Activated naive CD4-positive, alpha-beta T cell treated with anti-CD3 and anti-CD28 coated beads, Interleukin-2, amount 50 U/mL, for 72 hours (primary cell): ENCODE measurements around the gene RHBG. TPM values are rescaled to one million over a fixed set of nuclear protein-coding genes. Genes with fewer than 3 reads are reported as not detected.
A peak's percentile ranks its signal among the peaks of the same experiment; 100 is the strongest.

Experiments used
- ATAC-seq, 2 donors: fragments of 150-1000 bp; cut with Tn5 transposase; 2 replicates each; pipeline ENCODE4 v1.10.0; 2021; ENCODE audit warnings: mild to moderate bottlenecking in 2 of 2, moderate library complexity in 2 of 2
- DNase-seq, 2 donors: peaks; one replicate each; pipeline ENCODE4 v3.0.0; 2021 to 2022; ENCODE audit warnings: low spot score in 2 of 2
- H3K27ac Mint-ChIP-seq, 2 donors: one replicate each; pipeline ENCODE4 v1.8.0; 2022; ENCODE audit warnings: mild to moderate bottlenecking in 2 of 2, mixed read lengths in 2 of 2
- H3K36me3 Mint-ChIP-seq, 2 donors: one replicate each; pipeline ENCODE4 v1.8.0; 2022; ENCODE audit warnings: mixed read lengths in 2 of 2
- H3K9me3 Mint-ChIP-seq, 2 donors: one replicate each; pipeline ENCODE4 v1.8.0; 2022; ENCODE audit warnings: mixed read lengths in 2 of 2
- total RNA-seq, 2 donors: library from RNA; stranded (reverse); gene quantifications; one replicate each; pipeline ENCODE4 v1.2.3, GENCODE V29; 2022

The RHBG gene
- total RNA-seq, 2 donors from 2014 or later, result not detected

DNA sequence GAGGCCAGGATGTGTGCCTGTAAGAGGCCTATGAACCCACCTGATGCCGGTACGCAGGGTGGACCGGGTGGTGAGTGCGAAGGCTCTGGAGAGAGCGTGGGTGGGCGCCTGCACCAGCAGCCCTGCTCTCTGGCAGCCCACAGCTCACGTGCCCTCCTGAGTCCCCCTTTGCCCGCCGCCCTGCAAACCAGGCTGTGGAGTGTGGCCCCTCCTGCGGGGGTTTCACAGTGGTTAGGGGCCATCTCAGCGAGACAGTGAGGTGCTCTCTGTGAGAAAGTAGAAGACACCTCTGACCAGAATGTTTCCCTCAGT lies 22.3 kb downstream of the RHBG start:
- Mint-ChIP-seq H3K9me3 (no peaks in the 10 kb centered on the region), H3K27ac (no peak overlapping the region), H3K36me3 (no peaks in the 10 kb centered on the region)
- no peak for ATAC-seq
- no peak for DNase-seq

- DNase-seq (no peak), ATAC-seq (no peak)
- Mint-ChIP-seq H3K36me3 (no peaks in the 10 kb centered on the region), H3K9me3 (no peaks in the 10 kb centered on the region), H3K27ac (no peak overlapping the region)
These were observed 22.7 kb downstream of the RHBG start for GRCh38 chr1:156391701-156392100.

DNA sequence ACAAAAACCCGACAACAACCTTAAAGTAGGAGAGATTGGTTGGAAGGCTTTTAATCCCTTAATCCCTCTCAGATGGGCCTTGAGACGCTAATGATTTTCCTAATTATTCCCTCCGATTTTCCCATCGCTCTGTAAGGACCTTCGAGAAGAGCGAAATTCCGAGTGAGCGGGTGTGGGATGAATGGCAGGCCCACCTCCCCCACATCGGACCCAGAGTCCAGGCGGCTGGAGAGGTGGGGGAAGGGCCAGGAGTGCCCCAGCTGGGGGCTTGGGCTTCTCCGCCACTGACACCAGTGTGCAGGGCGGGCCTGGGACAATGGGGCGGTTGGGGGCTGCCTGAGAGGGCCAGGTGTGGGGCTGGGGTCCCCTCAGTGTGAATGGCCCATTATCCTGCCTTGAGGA lies 23.4 kb downstream of the RHBG start:
- ATAC-seq, result no peak
- H3K36me3 Mint-ChIP-seq, result no peaks in the 10 kb centered on the region
- H3K9me3 Mint-ChIP-seq, result no peaks in the 10 kb centered on the region

DNA sequence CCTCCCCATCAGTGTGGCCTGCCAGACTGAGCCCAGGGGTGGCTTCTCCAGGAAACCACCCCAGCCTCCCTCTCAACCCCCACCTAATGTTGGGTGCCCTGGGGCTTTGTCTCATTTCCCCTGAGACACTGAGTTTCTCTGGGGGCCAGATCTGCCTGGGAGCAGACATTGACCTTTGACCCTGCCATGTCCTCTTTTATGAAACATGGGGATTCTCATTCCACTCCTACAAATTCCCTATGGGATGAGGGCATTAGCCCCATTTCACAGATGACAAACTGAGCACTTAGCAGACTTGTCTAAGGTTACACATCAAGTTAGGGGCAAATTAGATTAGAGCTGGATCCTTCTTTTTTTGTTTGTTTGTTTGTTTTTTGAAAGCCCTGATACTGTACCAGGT lies 24.1 kb downstream of the RHBG start:
- no peak for DNase-seq
- ATAC-seq, result no peak
- Mint-ChIP-seq H3K36me3 (no peaks in the 10 kb centered on the region), H3K27ac (no peak overlapping the region), H3K9me3 (no peaks in the 10 kb centered on the region)

More for the DNA sequence above, 23.4 kb downstream of the RHBG start:
- DNase-seq, result no peak
- no peak overlapping the region for H3K27ac Mint-ChIP-seq

DNA sequence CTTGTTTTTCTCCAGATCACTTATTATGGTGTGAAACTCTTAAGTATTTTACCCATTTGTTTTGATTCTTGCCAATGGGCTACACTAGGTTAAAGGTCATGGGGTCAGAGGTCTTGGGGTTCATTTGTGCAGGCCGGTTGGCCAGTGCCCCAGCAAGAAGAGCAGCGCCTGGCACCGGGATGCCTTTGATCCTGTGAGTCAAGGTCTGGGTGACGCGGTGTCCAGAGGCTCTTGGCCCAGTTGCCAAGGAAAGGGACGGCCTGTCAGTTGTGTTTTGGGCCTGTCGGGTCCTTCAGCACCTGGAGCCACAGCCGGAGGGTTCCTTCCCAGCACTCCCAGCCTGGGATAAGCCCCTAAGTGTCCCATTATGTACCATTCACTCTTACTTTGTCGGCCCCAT lies 25.1 kb downstream of the RHBG start:
- no peak overlapping the region for H3K27ac Mint-ChIP-seq
- no peak for ATAC-seq
- no peaks in the 10 kb centered on the region for H3K36me3 Mint-ChIP-seq
- H3K9me3 Mint-ChIP-seq, result no peaks in the 10 kb centered on the region
- no peak for DNase-seq

DNA sequence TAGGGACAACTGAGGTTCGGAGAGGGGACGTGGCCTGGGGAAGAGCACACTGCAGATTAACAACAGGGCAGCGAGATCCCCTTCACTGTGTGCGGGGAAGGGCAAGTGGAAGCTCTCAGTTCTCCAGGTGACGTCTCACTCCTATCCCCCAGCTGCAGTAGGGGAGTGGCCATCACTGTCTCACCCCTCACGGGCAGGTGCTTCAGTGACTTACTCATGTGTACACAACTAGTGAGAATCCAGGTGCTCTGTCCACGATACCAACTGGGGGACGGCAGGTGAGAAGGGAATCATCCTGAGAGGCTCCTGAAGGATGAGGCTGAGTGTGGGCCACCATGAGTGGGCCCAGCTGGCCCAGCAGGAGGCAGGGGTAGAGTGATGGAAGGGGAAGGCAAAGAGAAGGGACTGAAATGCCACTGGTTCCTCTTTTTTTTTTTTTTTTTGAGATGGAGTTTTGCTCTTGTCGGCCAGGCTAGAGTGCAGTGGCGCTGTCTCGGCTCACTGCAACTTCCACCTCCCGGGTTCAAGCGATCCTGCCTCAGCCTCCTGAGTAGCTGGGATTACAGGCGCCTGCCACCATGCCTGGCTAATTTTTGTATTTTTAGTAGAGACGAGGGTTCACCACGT lies 25.9 kb downstream of the RHBG start:
- ATAC-seq (no peak), DNase-seq (no peak)
- H3K9me3 Mint-ChIP-seq, result no peaks in the 10 kb centered on the region
- H3K36me3 Mint-ChIP-seq, result no peaks in the 10 kb centered on the region
- H3K27ac Mint-ChIP-seq, result no peak overlapping the region

- DNase-seq (no peak), ATAC-seq (no peak)
- Mint-ChIP-seq H3K9me3 (no peaks in the 10 kb centered on the region), H3K36me3 (no peaks in the 10 kb centered on the region), H3K27ac (peak overlapping the region in 1 of 2 donors; percentile 30)
These were observed 30.5 kb downstream of the RHBG start for GRCh38 chr1:156399355-156400125.

DNA sequence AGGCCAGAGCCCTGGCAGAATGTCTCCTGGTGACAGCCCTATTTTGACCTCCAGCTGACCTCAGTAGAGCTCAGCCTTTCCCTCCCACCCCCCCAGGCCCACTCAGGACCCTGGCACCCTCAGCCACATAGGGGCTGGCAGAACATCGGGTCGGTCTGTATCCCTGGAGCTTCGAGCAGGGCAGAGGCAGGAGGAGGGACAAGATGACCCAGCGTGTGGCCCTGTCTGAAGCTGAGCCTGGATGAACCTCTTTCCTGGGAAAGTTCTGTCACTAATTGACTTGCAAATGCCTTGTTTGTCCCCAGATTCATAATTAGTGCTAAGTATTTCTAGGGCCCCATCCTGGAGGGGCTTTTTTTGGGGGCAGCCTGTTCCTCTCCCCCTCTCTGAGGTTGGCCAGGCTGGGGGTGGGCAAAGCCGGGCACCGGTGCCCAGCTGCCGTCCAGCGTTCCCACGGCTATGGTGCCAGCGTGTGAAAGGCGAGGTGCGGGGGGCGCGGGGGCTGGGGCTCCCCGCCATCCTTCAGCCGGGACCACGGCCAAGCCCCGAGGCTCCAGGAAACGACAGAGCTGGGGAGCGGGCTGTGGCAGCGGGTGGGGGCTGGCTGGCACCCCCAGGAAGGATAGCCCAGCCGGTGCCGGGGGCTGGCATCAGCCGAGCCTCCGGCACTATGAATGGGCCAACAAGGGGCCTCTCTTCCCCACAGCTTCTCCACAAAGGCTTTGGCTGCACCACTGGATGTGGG lies 31.4 kb downstream of the RHBG start:
- no peaks in the 10 kb centered on the region for H3K36me3 Mint-ChIP-seq
- ATAC-seq, result no peak
- DNase-seq, result no peak
- H3K27ac Mint-ChIP-seq, result no peak overlapping the region
- H3K9me3 Mint-ChIP-seq, result no peaks in the 10 kb centered on the region

DNA sequence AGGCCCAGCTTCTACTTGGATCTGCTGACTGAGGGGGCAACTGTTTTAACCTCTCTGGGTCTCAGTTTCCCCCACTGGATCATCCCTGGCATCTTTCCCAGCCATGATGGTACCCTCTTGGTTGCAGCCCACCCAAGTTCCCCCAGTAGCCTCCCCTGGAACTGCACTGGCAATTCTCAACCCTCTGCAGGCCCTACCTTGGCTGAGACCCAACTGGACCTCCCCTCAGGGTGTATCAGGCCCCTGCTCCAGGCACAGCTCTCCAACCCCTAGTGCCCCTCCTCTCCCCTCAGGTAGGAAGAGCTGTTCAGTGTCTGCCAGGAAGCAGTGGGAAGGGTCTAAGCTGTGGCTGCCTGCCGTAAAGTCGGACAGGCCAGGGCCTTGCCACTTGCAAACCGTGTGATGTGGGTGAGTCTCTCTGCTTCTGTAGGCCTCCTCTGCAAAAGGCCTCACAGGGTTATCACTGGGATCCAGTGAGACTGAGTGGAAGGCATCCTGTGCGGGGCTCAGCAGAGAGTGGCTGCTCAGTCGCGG lies 32.1 kb downstream of the RHBG start:
- ATAC-seq, result no peak
- no peak for DNase-seq
- H3K9me3 Mint-ChIP-seq, result no peaks in the 10 kb centered on the region
- no peaks in the 10 kb centered on the region for H3K36me3 Mint-ChIP-seq
- H3K27ac Mint-ChIP-seq, result no peak overlapping the region

DNA sequence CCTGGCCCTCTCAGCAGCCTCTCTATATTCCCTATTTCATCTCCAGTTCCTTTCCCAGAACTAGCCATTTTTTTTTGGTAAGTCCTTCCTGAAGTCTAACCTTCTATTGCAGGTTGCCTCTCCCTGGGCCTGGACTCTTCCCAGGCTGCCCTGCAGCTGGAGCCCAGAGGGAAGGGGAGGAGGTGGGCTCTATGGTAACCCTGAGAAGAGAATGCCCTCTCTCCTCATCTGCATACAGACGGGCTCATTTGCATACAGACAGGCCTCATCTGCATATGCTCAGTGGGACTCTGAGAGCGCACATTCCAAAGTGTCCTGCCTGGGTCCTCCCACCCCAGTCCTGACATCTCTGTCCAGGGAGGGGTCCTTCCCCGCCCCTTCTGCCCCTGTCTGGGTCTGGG lies 32.7 kb downstream of the RHBG start:
- H3K27ac Mint-ChIP-seq, result no peak overlapping the region
- no peaks in the 10 kb centered on the region for H3K9me3 Mint-ChIP-seq
- H3K36me3 Mint-ChIP-seq, result no peaks in the 10 kb centered on the region

GRCh38 chr1:156402331-156403020 lies 33.5 kb downstream of the RHBG start:
- ATAC-seq (no peak), DNase-seq (no peak)
- Mint-ChIP-seq H3K9me3 (no peaks in the 10 kb centered on the region), H3K36me3 (no peaks in the 10 kb centered on the region), H3K27ac (no peak overlapping the region)

More for the DNA sequence above, 32.7 kb downstream of the RHBG start:
- no peak for ATAC-seq
- DNase-seq, result no peak

DNA sequence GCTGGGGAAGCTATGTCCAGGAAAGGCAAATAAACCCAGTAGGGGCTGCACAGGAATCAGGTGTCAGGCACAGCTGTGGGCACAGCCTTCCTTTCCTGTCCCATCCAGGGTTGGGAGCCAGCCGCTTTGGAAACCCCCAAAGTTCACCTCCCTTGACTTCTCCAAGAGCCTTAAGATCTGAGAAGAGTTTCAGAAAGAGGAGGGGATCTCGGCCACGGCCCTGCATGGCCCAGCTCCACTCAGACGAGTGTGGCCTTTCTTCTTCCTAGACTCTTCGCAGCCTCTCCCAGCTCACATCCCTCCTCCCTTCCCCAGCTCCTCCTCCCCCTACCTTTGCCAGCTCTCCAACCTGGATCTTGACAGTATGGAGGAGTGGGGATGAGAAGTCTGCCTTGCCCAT lies 36.7 kb downstream of the RHBG start:
- ATAC-seq (no peak), DNase-seq (no peak)
- H3K27ac Mint-ChIP-seq, result no peak overlapping the region
- H3K9me3 Mint-ChIP-seq, result no peaks in the 10 kb centered on the region
- no peaks in the 10 kb centered on the region for H3K36me3 Mint-ChIP-seq

- DNase-seq, result no peak
- no peak for ATAC-seq
- no peak overlapping the region for H3K27ac Mint-ChIP-seq
- no peaks in the 10 kb centered on the region for H3K36me3 Mint-ChIP-seq
- no peaks in the 10 kb centered on the region for H3K9me3 Mint-ChIP-seq
These were observed 37.2 kb downstream of the RHBG start for GRCh38 chr1:156406251-156406650.

DNA sequence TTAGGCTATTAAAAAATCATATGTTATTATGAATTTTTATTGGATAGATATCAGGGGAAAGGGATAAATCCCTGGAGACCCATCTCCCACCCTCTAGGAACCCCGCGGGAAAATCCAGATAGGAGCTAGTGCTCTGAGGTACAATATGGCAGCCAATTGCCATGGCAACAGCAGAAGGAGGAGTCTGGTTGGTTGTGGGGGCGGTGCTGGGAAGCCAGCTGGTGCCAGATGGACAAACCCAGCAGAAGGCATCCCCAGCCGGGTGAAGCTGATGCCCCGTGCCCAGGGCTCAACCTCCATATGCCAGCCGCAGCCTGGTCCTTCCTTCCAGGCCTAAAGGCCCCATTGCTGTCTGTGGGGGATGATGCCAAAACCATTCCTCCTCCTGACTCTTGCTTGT lies 38.3 kb downstream of the RHBG start:
- Mint-ChIP-seq H3K9me3 (no peaks in the 10 kb centered on the region), H3K27ac (no peak overlapping the region), H3K36me3 (no peaks in the 10 kb centered on the region)
- ATAC-seq (no peak), DNase-seq (no peak)

- ATAC-seq, result no peak
These were observed 38.7 kb downstream of the RHBG start for GRCh38 chr1:156407760-156408159.

DNA sequence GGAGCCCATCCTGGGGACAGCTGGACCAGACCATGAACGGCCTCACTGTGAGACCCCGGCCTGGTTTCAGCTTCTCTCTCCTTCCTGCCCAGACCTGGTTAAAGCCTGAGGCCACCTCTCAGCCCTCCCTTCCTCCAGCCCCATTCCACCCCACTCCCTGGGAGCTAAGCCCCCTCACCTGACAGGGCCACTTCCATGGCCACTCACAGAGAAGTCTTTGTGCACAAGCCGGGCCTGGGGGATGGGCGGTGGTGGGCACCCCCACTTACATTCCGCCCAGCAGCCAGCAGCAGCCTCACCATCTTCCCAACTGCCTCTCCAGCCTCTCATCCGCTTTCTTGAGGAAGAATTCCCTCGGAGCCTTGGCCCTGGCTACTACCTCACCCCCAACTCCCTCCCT lies 40.4 kb downstream of the RHBG start:
- Mint-ChIP-seq H3K9me3 (no peaks in the 10 kb centered on the region), H3K27ac (no peak overlapping the region), H3K36me3 (peaks cover 0 to 5% of the 10 kb centered on the region in 2 donors)
- DNase-seq (no peak), ATAC-seq (no peak)

More at GRCh38 chr1:156407760-156408159, 38.7 kb downstream of the RHBG start:
- no peak for DNase-seq
- Mint-ChIP-seq H3K27ac (no peak overlapping the region), H3K9me3 (no peaks in the 10 kb centered on the region), H3K36me3 (no peaks in the 10 kb centered on the region)

- Mint-ChIP-seq H3K36me3 (peaks cover 0 to 7% of the 10 kb centered on the region in 2 donors), H3K27ac (no peak overlapping the region), H3K9me3 (no peaks in the 10 kb centered on the region)
- ATAC-seq (no peak), DNase-seq (no peak)
These were observed 41.2 kb downstream of the RHBG start for GRCh38 chr1:156410238-156410637.
